CD14-positive monocyte (primary cell): ENCODE data around the gene TEKT4. TPM values are rescaled to one million over a fixed set of nuclear protein-coding genes. Genes with fewer than 3 reads are reported as not detected.

Source experiments
- DNase-seq, 3 donors: peaks; one replicate each; pipeline ENCODE4 v3.0.0-alpha.2; 2011 to 2022
- H2AFZ ChIP-seq: 2 replicates; pipeline ENCODE4 v1.6.0; 2012; ENCODE audit warnings: mild to moderate bottlenecking, low read depth, low read length, inconsistent platforms; ENCODE audit not compliant: insufficient read depth, poor library complexity, severe bottlenecking
- H3K27ac ChIP-seq, 2 donors: 1 replicate in 1 of 2; 2 replicates in 1 of 2; pipeline ENCODE4 v1.5.1; 2012 to 2013; ENCODE audit warnings: low read length in 2 of 2, control low read depth in 1 of 2, inconsistent platforms in 1 of 2, low read depth in 1 of 2, mild to moderate bottlenecking in 1 of 2
- H3K27me3 ChIP-seq, 2 donors: one replicate each; pipeline versions ENCODE4 v1.6.0 to v1.6.1; 2011 to 2013; ENCODE audit warnings: low read length in 2 of 2; ENCODE audit not compliant: control insufficient read depth in 2 of 2, insufficient read depth in 2 of 2
- H3K36me3 ChIP-seq, 2 donors: replicated peaks in 1 of 2; 1 replicate in 1 of 2; 2 replicates in 1 of 2; pipeline versions ENCODE4 v1.5.1 to v1.6.1; 2012 to 2013; ENCODE audit warnings: low read length in 2 of 2, control low read depth in 1 of 2, inconsistent platforms in 1 of 2, mild to moderate bottlenecking in 1 of 2; ENCODE audit not compliant: insufficient read depth in 2 of 2, control insufficient read depth in 1 of 2
- H3K4me1 ChIP-seq, 2 donors: 1 replicate in 1 of 2; 2 replicates in 1 of 2; pipeline versions ENCODE4 v1.5.1 to v1.6.1; 2012 to 2013; ENCODE audit warnings: low read length in 2 of 2, control low read depth in 1 of 2, inconsistent platforms in 1 of 2, mild to moderate bottlenecking in 1 of 2, moderate library complexity in 1 of 2; ENCODE audit not compliant: insufficient read depth in 2 of 2, control insufficient read depth in 1 of 2
- H3K4me2 ChIP-seq: replicated peaks from 2 replicates; pipeline ENCODE3; 2012; ENCODE audit warnings: low read length, moderate library complexity, mild to moderate bottlenecking; ENCODE audit not compliant: poor library complexity, severe bottlenecking; ENCODE audit errors: extremely low read depth
- H3K4me3 ChIP-seq, 3 experiments: fragments of 200-600 bp in 1 of 3; sonication (generic) in 1 of 3; replicated peaks in 1 of 3; 1 replicate in 2 of 3; 2 replicates in 1 of 3; pipeline ENCODE4 v1.5.1; 2011 to 2013; ENCODE audit warnings: low read length in 3 of 3, mild to moderate bottlenecking in 3 of 3, control low read depth in 2 of 3, low read depth in 2 of 3, inconsistent platforms in 1 of 3, moderate library complexity in 1 of 3
- H3K79me2 ChIP-seq: 2 replicates; pipeline ENCODE4 v1.6.0; 2012; ENCODE audit warnings: mild to moderate bottlenecking, control low read depth, inconsistent platforms, low read length, moderate library complexity; ENCODE audit not compliant: insufficient read depth
- H3K9ac ChIP-seq: 2 replicates; pipeline ENCODE4 v1.6.0; 2017; ENCODE audit warnings: low read length, mild to moderate bottlenecking; ENCODE audit not compliant: insufficient read depth, poor library complexity, severe bottlenecking
- H3K9me3 ChIP-seq, 2 donors: replicated peaks in 1 of 2; 1 replicate in 1 of 2; 2 replicates in 1 of 2; pipeline versions ENCODE4 v1.5.1 to v1.6.1; 2012 to 2013; ENCODE audit warnings: low read length in 2 of 2, control low read depth in 1 of 2; ENCODE audit not compliant: control insufficient read depth in 1 of 2, insufficient read depth in 1 of 2
- H4K20me1 ChIP-seq: 2 replicates; pipeline ENCODE4 v1.6.0; 2012; ENCODE audit warnings: mild to moderate bottlenecking, low read length, control low read depth, moderate library complexity; ENCODE audit not compliant: insufficient read depth
- H3K27ac Mint-ChIP-seq, 7 donors: one replicate each; pipeline ENCODE4 v1.8.0; 2020; ENCODE audit warnings: mild to moderate bottlenecking in 7 of 7, mixed read lengths in 7 of 7, moderate library complexity in 6 of 7, inconsistent platforms in 2 of 7
- H3K27me3 Mint-ChIP-seq, 3 donors: one replicate each; pipeline ENCODE4 v1.8.0; 2021 to 2022; ENCODE audit warnings: low read depth in 3 of 3, mild to moderate bottlenecking in 3 of 3, mixed read lengths in 3 of 3, moderate library complexity in 3 of 3, inconsistent platforms in 1 of 3
- H3K36me3 Mint-ChIP-seq, 2 donors: one replicate each; pipeline ENCODE4 v1.8.0; 2020; ENCODE audit warnings: mixed read lengths in 2 of 2, inconsistent platforms in 1 of 2, mild to moderate bottlenecking in 1 of 2
- H3K4me1 Mint-ChIP-seq: one replicate; pipeline ENCODE4 v1.8.0; 2020; ENCODE audit warnings: mild to moderate bottlenecking, mixed read lengths
- H3K4me3 Mint-ChIP-seq, 2 donors: one replicate each; pipeline ENCODE4 v1.8.0; 2020; ENCODE audit warnings: mild to moderate bottlenecking in 2 of 2, mixed read lengths in 2 of 2, moderate library complexity in 1 of 2
- H3K9me3 Mint-ChIP-seq, 7 donors: one replicate each; pipeline ENCODE4 v1.8.0; 2020 to 2022; ENCODE audit warnings: mixed read lengths in 7 of 7, mild to moderate bottlenecking in 6 of 7, moderate library complexity in 6 of 7, inconsistent platforms in 2 of 7
- CTCF ChIP-seq: fragments of 200-600 bp; IDR thresholded peaks from one replicate; pipeline ENCODE4 v1.8.0; 2022; ENCODE audit warnings: antibody characterized with exemption, mild to moderate bottlenecking
- WGBS: methylation state at CpG from one replicate; pipeline ENCODE4 v1.1.5; 2013; ENCODE audit warnings: missing lambda C conversion rate; ENCODE audit not compliant: insufficient coverage; 5-methylcytosine and 5-hydroxymethylcytosine counted together
- intact Hi-C, 2 donors: fragments of 100-400 bp; cut with micrococcal nuclease; formaldehyde crosslinking; loops; one replicate each; pipeline versions ENCODE4 v1.15.0 to v1.15.1; 2023
- polyA plus RNA-seq, 3 donors: library from polyadenylated mRNA; depleted of rRNA in 1 of 3; unstranded in 2 of 3; stranded (reverse) in 1 of 3; fragments of 300-500 nt in 2 of 3; fragments of >200 nt in 1 of 3; fragmentation: Illumina TruSeq in 2 of 3; gene quantifications; 1 replicate in 2 of 3; 2 replicates in 1 of 3; pipeline ENCODE4 v1.2.3, GENCODE V29; 2012 to 2021

Gene TEKT4
- polyA plus RNA-seq, 3 donors: not detected

GRCh38 chr2:94875820-94876522 is 4.7 kb downstream of the TEKT4 start:
- no peak overlapping the region for H3K4me2 ChIP-seq
- Mint-ChIP-seq H3K36me3 (no peaks in the 10 kb centered on the region), H3K4me3 (no peak overlapping the region), H3K27me3 (peaks cover 2 to 11% (median 9%) of the 10 kb centered on the region in 3 donors), H3K9me3 (peaks cover 0 to 2% (median 0%) of the 10 kb centered on the region in 7 donors), H3K4me1 (no peaks in the 10 kb centered on the region), H3K27ac (no peak overlapping the region)
- intact Hi-C loops: no loop called here
- H3K4me3 ChIP-seq: no peak overlapping the region
- no peak for DNase-seq
- TF ChIP-seq CTCF: no peak
- no peaks in the 10 kb centered on the region for H3K79me2 ChIP-seq
- no peaks in the 10 kb centered on the region for H3K9me3 ChIP-seq
- no peaks in the 10 kb centered on the region for H3K4me1 ChIP-seq
- 75% methylated on average over 14 of the region's 17 CpGs for WGBS
- H3K36me3 ChIP-seq: no peaks in the 10 kb centered on the region
- H3K27me3 ChIP-seq: no peaks in the 10 kb centered on the region
- H2AFZ ChIP-seq: no peak overlapping the region
- no peaks in the 10 kb centered on the region for H4K20me1 ChIP-seq
- no peak overlapping the region for H3K27ac ChIP-seq
- no peak overlapping the region for H3K9ac ChIP-seq

- intact Hi-C loops: no loop called here
- H3K27me3 ChIP-seq: no peaks in the 10 kb centered on the region
- H3K4me2 ChIP-seq: no peak overlapping the region
- Mint-ChIP-seq H3K36me3 (no peaks in the 10 kb centered on the region), H3K27ac (no peak overlapping the region), H3K27me3 (peaks cover 2 to 9% (median 7%) of the 10 kb centered on the region in 3 donors), H3K9me3 (peaks cover 0 to 2% (median 0%) of the 10 kb centered on the region in 7 donors), H3K4me1 (no peaks in the 10 kb centered on the region), H3K4me3 (no peak overlapping the region)
- no peak overlapping the region for H3K27ac ChIP-seq
- WGBS: 89% methylated on average over 10 of the region's 16 CpGs
- no peaks in the 10 kb centered on the region for H3K9me3 ChIP-seq
- DNase-seq: no peak
- H4K20me1 ChIP-seq: no peaks in the 10 kb centered on the region
- no peak for TF ChIP-seq CTCF
- no peak overlapping the region for H3K4me3 ChIP-seq
- H3K79me2 ChIP-seq: no peaks in the 10 kb centered on the region
- H3K36me3 ChIP-seq: no peaks in the 10 kb centered on the region
- H3K9ac ChIP-seq: no peak overlapping the region
- no peak overlapping the region for H2AFZ ChIP-seq
- no peaks in the 10 kb centered on the region for H3K4me1 ChIP-seq
These were observed 5.3 kb downstream of the TEKT4 start for GRCh38 chr2:94876523-94876863.
